Fibroblast of peridontal ligament (primary cell): Measurements from ENCODE around the gene C5orf15.
"Not testable (repeated sequence)": the region's sequence is repeated elsewhere in the genome, so short reads cannot be mapped to it uniquely, and the experiment has no call there.

Source experiments
- DNase-seq: peaks from one replicate; pipeline ENCODE4 v3.0.0-alpha.2; 2010; ENCODE audit errors: extremely low read depth

The C5orf15 gene

GRCh38 chr5:133994297-133994989 is 26.0 kb upstream of the C5orf15 start:
- DNase-seq: no peak

- DNase-seq: peak; percentile 50
Observed at GRCh38 chr5:133993185-133993936, 24.9 kb upstream of the C5orf15 start.

GRCh38 chr5:133992429-133993155 is 24.2 kb upstream of the C5orf15 start:
- no peak for DNase-seq

- no peak for DNase-seq
Observed at GRCh38 chr5:133991171-133991910, 22.9 kb upstream of the C5orf15 start.

GRCh38 chr5:133990396-133990795 is 22.0 kb upstream of the C5orf15 start:
- no peak for DNase-seq

GRCh38 chr5:133985540-133986180 is 17.2 kb upstream of the C5orf15 start:
- no peak for DNase-seq

GRCh38 chr5:133983674-133984073 is 15.2 kb upstream of the C5orf15 start:
- no peak for DNase-seq

- DNase-seq: no peak
Observed at GRCh38 chr5:133981714-133982113, 13.3 kb upstream of the C5orf15 start.

- DNase-seq: no peak
Observed at GRCh38 chr5:133980652-133981051, 12.2 kb upstream of the C5orf15 start.

GRCh38 chr5:133978943-133979342 is 10.5 kb upstream of the C5orf15 start:
- DNase-seq: no peak

GRCh38 chr5:133977858-133978257 is 9.4 kb upstream of the C5orf15 start:
- DNase-seq: peak; percentile 87

GRCh38 chr5:133977161-133977787 is 8.8 kb upstream of the C5orf15 start:
- peak; percentile 43 for DNase-seq

- not testable (repeated sequence) for DNase-seq
Observed at GRCh38 chr5:133975546-133975945, 7.1 kb upstream of the C5orf15 start.

- no peak for DNase-seq
Observed at GRCh38 chr5:133974142-133974541, 5.7 kb upstream of the C5orf15 start.

GRCh38 chr5:133970325-133970909 is 2.0 kb upstream of the C5orf15 start:
- DNase-seq: no peak

GRCh38 chr5:133969654-133970324 is 1.4 kb upstream of the C5orf15 start:
- DNase-seq: peak; percentile 64

GRCh38 chr5:133967698-133968203 is 674 bp downstream of the C5orf15 start:
- DNase-seq: peak; percentile 66

- peak; percentile 53 for DNase-seq
Observed at GRCh38 chr5:133967124-133967523, 1.3 kb downstream of the C5orf15 start.

GRCh38 chr5:133966090-133966489 is 2.3 kb downstream of the C5orf15 start:
- DNase-seq: no peak
